Measurements from ENCODE around the gene CFAP74.

DNA sequence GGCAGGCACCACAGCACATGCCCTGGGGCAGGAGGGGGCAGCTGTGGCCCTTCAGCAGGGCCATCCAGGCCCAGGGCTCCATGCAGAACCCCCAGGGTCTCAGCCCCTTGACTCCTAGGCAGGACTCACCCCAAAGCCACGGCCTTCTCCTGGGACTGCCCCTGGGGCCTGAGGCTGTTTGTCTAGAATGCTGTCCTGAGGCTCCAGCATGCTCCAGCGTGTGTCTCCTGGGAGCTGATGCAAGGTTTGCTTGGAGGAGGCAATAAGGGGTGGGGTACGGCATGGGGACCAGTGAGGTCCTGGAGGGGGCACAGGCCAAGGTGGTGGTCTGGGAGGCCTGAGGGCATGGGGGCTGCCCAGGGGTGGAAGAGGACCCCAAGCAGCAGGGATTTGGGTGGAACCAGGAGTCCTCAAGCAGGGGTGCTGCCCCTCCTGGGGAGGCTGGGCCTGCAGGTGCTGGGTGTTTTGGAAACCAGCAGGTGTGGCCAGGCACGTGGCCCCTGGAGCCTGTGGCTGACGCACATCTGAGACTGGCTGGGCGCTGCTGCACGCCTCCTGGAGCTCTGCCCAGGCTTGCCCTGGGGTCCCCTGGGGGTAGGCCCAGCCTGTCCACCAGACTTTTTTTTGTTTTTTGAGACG lies 96.4 kb downstream of the CFAP74 start:
- TF ChIP-seq EZH2 (IDR thresholded peaks at IDR 0.05; ENCODE audit: borderline replicate concordance, insufficient read depth, low read length, poor library complexity, severe bottlenecking) (no peak), EP300 (conservative IDR thresholded peaks at IDR 0.05; ENCODE audit: poor library complexity, severe bottlenecking) (no peak)
- TF ChIP-seq, protein P1, sequence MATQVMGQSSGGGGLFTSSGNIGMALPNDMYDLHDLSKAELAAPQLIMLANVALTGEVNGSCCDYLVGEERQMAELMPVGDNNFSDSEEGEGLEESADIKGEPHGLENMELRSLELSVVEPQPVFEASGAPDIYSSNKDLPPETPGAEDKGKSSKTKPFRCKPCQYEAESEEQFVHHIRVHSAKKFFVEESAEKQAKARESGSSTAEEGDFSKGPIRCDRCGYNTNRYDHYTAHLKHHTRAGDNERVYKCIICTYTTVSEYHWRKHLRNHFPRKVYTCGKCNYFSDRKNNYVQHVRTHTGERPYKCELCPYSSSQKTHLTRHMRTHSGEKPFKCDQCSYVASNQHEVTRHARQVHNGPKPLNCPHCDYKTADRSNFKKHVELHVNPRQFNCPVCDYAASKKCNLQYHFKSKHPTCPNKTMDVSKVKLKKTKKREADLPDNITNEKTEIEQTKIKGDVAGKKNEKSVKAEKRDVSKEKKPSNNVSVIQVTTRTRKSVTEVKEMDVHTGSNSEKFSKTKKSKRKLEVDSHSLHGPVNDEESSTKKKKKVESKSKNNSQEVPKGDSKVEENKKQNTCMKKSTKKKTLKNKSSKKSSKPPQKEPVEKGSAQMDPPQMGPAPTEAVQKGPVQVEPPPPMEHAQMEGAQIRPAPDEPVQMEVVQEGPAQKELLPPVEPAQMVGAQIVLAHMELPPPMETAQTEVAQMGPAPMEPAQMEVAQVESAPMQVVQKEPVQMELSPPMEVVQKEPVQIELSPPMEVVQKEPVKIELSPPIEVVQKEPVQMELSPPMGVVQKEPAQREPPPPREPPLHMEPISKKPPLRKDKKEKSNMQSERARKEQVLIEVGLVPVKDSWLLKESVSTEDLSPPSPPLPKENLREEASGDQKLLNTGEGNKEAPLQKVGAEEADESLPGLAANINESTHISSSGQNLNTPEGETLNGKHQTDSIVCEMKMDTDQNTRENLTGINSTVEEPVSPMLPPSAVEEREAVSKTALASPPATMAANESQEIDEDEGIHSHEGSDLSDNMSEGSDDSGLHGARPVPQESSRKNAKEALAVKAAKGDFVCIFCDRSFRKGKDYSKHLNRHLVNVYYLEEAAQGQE (IDR thresholded peaks at IDR 0.05; ENCODE audit: borderline replicate concordance), result no peak
- TF ChIP-seq, protein P2, sequence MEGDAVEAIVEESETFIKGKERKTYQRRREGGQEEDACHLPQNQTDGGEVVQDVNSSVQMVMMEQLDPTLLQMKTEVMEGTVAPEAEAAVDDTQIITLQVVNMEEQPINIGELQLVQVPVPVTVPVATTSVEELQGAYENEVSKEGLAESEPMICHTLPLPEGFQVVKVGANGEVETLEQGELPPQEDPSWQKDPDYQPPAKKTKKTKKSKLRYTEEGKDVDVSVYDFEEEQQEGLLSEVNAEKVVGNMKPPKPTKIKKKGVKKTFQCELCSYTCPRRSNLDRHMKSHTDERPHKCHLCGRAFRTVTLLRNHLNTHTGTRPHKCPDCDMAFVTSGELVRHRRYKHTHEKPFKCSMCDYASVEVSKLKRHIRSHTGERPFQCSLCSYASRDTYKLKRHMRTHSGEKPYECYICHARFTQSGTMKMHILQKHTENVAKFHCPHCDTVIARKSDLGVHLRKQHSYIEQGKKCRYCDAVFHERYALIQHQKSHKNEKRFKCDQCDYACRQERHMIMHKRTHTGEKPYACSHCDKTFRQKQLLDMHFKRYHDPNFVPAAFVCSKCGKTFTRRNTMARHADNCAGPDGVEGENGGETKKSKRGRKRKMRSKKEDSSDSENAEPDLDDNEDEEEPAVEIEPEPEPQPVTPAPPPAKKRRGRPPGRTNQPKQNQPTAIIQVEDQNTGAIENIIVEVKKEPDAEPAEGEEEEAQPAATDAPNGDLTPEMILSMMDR (IDR thresholded peaks at IDR 0.05; ENCODE audit: poor library complexity, severe bottlenecking), result no peak

Measured in neural cell (in vitro differentiated cells).